GM12878 (cell line): ENCODE data around the gene HRH3.

ENCODE experiments used
- CHD4 ChIP-seq: fragments of 200-600 bp; sonication (generic); IDR thresholded peaks from 2 replicates; pipeline ENCODE4 v1.6.1; 2016; ENCODE audit warnings: mild to moderate bottlenecking
- MXI1 ChIP-seq: fragments of 150-350 bp; IDR thresholded peaks from 2 replicates; pipeline ENCODE4 v1.6.1; 2011; ENCODE audit warnings: low read depth, mild to moderate bottlenecking, inconsistent platforms, low read length, improper control_type of control experiment
- RFX5 ChIP-seq: IDR thresholded peaks from 2 replicates; pipeline ENCODE4 v1.6.1; 2011; ENCODE audit warnings: low read depth, low read length, improper control_type of control experiment
- TAF1 ChIP-seq: IDR thresholded peaks from 2 replicates; pipeline ENCODE4 v1.6.1; 2011; ENCODE audit warnings: mild to moderate bottlenecking, low read depth, low read length, borderline replicate concordance
- ZNF217 ChIP-seq: fragments of 450-650 bp; IDR thresholded peaks from 2 replicates; pipeline ENCODE4 v1.6.1; 2017; ENCODE audit warnings: antibody characterized with exemption, mild to moderate bottlenecking

DNA sequence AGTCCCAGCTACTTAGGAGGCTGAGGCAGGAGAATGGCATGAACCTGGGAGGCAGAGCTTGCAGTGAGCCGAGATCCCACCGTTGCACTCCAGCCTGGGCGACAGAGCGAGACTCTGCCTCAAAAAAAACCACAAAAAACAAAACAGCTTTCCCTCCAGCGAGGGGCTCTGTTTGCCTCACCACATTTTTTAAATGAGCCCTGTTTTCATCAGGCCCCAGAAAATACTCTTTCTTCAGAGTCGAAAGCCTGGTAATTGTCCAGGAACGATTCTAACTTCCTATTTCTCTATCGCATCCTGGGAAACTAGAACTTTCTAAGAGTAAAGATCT lies 25.0 kb downstream of the HRH3 start:
- no peak for TF ChIP-seq ZNF217
- no peak for TF ChIP-seq MXI1
- TF ChIP-seq TAF1 = no peak
- TF ChIP-seq RFX5 = no peak
- TF ChIP-seq CHD4 = no peak
